HG02885 (cell line): ENCODE data around the gene S100Z.
"Not testable (repeated sequence)": the region's sequence is repeated elsewhere in the genome, so short reads cannot be mapped to it uniquely, and the experiment has no call there.

ENCODE experiments used
- ATAC-seq: cut with Tn5 transposase; IDR thresholded peaks from one replicate; pipeline ENCODE4 v1.9.1; 2021; ENCODE audit warnings: mild to moderate bottlenecking; ENCODE audit not compliant: unreplicated experiment, poor library complexity

S100Z gene

DNA sequence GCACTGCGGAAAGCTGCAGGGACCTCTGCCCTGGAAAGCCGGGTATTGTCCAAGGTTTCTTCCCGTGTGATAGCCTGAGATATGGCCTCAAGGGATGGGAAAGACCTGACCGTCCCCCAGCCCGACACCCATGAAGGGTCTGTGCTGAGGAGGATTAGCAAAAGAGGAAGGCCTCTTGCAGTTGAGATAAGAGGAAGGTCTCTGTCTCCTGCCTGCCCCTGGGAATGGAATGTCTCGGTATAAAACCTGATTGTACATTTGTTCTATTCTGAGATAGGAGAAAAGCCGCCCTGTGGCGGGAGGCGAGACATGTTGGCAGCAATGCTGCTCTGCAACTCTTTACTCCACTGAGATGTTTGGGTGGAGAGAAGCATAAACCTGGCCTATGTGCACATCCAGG is 95.4 kb downstream of the S100Z start:
- ATAC-seq = not testable (repeated sequence)

DNA sequence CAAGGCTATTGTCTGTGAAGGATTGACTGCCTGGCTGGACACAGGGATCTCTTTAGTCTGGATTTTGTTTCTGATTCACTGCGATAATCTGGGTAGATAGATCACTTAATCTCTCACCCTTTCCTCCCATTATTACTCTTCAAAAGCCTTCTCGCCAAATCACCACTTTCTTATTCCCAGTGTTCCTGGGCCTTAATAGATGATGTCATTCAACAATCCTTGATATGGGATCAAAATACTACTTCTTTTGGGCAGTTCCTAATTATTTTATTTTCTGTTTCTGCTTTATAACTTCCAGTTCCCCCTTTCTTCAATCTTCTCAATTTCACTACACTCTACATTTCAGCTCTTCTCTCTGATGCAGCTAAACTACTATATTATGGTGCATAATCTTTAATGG is 96.3 kb downstream of the S100Z start:
- ATAC-seq = no peak

DNA sequence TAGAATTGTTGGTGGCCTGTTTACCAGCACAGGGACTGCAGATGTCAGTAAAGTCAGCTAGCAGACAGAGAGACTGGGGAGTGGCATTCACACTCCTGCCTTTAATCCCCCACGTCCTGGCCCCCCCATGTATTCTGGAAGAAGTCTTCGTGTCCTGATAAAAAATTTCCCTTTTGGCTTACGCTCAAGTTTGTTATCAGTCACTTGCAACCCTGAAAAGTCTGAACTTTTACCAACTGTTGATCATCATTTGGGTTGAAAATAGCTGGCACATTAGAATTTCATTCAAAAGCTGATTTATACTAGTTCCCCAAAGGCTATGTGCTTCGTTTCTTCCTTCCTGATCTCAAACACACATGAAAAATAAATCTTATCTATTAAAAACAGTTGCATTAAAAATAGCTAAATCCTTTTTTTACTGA is 97.3 kb downstream of the S100Z start:
- no peak for ATAC-seq

DNA sequence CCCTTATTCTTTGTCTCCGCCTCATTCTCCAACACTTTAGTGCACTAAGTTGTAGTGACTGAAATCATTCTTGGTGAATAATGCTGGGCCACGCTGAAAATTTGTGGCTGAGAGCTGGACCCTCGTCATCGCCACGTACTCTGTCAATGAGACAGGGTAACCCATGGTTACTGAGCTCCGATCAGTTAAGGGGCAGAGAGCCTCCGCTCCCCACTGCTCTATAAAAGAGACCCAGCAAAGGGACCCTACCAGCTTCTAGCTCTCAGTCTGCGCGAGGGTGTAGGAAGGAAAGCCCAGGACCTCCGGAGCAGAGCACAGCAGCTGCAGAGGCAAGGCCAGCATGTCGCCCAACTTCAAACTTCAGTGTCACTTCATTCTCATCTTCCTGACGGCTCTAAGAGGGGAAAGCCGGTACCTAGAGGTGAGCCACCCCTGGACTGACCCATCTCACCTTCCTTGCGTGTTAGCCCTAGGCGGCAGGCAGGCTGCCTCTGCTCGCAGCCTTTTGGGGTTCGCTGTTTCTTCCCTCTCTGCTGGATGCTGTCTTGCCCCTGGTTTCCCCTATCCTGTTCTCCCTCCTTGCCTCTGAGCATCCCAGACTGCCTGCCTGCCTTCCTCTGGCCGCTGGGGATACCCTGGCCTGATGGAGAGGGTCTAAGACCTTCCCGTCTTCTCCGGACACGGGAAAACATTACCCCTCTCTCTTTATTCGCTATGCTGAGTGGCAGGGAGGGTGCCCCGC is 103.2 kb downstream of the S100Z start, which contains the start of gene CRHBP:
CRHBP (plus strand) TSS at position 251 of the 742 bp plus-strand sequence; CDS start at position 341, 90 bp downstream.
- ATAC-seq = no peak

DNA sequence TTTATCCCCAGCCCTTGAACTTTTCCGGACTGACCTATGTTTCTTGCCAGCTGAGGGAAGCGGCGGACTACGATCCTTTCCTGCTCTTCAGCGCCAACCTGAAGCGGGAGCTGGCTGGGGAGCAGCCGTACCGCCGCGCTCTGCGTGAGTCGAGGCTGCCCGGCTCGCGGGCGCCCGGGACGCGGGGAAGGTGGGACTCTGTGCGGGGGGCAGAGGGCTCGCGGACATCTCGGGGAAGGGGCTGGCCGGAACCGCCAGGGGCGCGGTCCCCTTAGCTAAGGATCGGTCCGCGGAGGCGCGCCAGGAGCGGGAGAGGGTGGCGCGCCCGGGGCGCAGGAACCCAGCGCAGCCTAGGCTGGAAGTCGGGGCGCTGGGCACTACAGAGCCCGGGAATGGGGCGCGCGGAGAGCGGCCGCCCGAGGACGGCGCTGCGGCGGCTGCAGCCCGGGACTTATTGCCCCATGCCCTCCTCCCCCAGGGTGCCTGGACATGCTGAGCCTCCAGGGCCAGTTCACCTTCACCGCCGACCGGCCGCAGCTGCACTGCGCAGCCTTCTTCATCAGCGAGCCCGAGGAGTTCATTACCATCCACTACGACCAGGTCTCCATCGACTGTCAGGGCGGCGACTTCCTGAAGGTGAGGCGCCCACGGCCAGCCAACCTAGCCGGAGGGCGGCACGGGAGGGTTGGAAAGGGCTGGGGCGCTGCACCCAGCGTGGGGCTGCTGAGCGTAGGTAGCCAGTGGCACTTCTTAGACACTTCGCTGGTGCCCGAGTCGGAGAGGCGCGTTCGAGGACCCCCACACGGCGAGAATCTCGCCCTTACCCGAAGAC is 104.0 kb downstream of the S100Z start:
- no peak for ATAC-seq

DNA sequence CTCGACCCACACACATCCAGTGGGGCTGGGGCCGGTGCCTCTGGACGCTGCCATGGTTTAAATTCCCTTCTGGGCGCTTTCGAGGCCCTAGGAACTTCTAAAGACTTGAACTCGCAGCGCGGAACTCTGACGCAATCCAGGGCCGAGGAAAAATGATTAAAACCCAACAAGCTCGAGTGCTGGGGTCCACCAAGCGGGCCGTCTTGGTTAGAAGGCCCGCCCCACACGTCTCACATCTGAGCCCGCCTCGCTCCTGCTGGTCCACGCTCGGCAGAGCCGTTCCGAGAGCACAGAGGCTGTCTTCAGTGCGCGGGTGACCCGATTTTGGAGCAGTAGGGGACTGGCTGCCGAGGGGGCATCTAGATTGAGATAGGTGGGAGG is 104.6 kb downstream of the S100Z start:
- ATAC-seq = no peak

DNA sequence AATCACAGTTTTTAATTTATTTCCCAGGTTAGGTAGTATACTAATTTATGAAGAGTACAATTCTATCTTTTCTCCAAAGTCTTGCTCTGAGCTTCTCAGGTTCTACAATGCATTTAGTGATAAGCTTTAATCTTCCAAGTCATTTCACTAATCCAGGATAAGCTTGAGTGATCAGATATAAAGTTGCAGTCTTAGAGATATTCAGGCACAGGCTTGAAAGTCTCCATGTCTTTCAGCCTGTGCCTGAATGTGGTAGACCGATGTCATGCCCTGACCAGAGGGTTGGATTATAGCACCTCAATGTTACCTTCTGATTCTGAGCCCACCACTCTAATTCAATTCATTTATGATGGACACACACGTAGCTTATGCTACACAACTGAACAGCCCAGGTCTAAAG is 106.2 kb downstream of the S100Z start:
- ATAC-seq = no peak

DNA sequence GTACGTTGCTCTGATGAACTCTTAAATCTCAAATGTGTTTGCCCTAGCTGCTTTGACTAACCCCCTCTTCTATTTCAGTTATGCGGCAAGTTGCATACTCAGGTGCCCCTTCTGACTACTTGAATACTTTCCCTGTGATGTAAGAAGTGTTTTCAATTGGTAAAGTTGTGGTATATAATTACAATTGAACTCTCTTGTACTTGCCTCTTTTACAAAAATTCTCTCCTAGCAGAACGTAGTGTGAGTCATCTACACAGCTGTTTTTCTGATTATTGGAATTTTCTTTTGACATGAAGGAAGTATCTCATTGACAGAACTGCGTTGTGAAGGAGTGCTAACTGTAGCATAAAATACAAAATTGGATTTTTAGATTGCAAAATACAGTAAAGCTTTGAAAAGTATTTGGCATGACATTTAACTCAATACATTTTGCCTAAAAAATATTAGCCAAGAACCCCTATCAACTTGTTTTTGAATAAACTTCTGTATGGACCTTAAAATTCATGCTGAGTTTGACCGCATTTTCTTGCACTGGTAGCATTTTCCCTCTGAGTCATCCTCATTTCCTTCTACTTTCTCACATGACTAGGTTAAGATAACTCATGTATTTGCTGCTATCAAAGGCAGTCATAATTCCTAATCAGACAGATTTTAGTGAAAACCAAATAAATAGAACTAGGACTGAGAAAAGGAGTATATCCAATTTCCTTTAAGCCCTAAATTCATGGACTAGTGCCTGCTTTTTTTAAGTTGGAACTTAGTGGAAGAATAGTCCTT is 109.4 kb downstream of the S100Z start:
- no peak for ATAC-seq

DNA sequence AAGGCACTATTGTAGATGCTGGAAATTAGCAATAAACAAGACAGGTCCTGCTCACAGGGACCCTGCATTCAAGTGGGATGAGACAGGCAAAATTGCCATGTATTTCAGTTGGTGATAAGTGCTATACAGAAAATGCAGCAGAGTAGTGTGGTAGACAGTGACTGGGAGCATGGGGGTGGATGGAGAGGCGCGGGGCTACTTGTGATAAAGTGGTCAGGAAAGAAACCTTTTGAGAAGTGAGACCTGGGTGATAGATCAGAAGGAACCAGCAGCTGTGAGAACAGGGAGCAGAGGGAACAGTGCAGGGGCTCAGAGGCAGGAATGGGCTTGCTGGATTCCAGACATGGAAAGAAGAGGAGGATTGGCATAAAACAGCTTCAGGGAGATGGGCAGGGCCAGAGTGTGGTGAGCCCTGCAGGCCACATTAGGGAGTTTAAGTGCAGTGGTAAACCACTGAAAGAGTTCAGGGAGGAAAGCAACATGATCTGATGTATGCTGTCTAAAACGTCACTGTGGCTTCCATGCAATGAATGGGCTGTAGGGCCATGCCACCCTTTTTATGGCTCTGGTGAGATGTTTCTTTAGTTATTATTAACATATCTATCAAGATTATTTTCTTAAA is 110.3 kb downstream of the S100Z start:
- peak; percentile 76 for ATAC-seq

DNA sequence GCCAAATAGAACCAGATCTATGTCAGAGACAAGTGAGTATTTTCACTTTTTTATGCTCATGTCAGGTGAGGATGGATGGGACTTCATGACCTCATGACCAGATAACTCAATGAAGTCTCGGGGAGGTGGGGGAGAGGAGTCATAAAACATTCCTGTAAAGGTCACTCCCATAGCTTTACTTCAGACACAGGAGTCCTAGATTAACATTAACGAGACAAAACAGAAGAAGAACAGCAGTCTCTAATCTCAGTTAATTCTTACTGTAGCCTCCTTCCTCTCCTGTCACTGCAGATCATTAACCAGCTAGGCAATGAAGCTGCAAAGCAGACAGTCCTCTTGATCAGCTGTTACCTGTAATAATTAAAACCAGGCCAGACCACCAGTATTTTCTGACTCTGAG is 114.2 kb downstream of the S100Z start:
- ATAC-seq = no peak
